ENCODE data around the gene NHLRC2. TPM values are rescaled to one million over a fixed set of nuclear protein-coding genes. Genes with fewer than 3 reads are reported as not detected.

NHLRC2 gene
- total and polyA plus RNA-seq, 2 experiments from 2014 or later, result 15.5 to 28.1 TPM

GRCh38 chr10:113959383-113959760 is 104.9 kb downstream of the NHLRC2 start:
- H3K4me3 ChIP-seq, result no peak overlapping the region
- no peak overlapping the region for H3K27ac ChIP-seq (ENCODE audit: low read depth)
- no peaks in the 10 kb centered on the region for H3K36me3 ChIP-seq (ENCODE audit: insufficient read depth)
- DNase-seq (ENCODE audit: low spot score), result no peak
- H4K20me1 ChIP-seq (replicated peaks; ENCODE audit: insufficient read depth), result no peaks in the 10 kb centered on the region
- no peak for ATAC-seq
- Mint-ChIP-seq H3K9me3 (no peaks in the 10 kb centered on the region; the same call in 2 of the 3 replicates), H3K27me3 (ENCODE audit: insufficient read depth, low read depth, poor library complexity) (peaks cover 2% of the 10 kb centered on the region), H3K36me3 (ENCODE audit: low read depth) (no peaks in the 10 kb centered on the region), H3K4me3 (no peak overlapping the region), H3K27ac (no peak overlapping the region), H3K4me1 (peaks cover 4% of the 10 kb centered on the region; the same call in 2 of the 3 replicates)
- no peak overlapping the region for H2AFZ ChIP-seq
- H3K4me1 ChIP-seq (ENCODE audit: insufficient read depth), result no peaks in the 10 kb centered on the region
- no peaks in the 10 kb centered on the region for H3F3A ChIP-seq (replicated peaks; ENCODE audit: low read depth)
- no peak overlapping the region for H3K4me2 ChIP-seq
- H3K79me2 ChIP-seq (replicated peaks; ENCODE audit: insufficient read depth), result no peaks in the 10 kb centered on the region
- no peaks in the 10 kb centered on the region; the same call in 1 of the 2 replicates for H3K9me2 ChIP-seq (ENCODE audit: insufficient read depth)
- no peaks in the 10 kb centered on the region for H3K27me3 ChIP-seq (ENCODE audit: insufficient read depth)
- TF ChIP-seq JUNB (IDR thresholded peaks at IDR 0.05; ENCODE audit: unreplicated experiment) (no peak), CTCF (conservative IDR thresholded peaks at IDR 0.05; ENCODE audit: low read depth in 2 of 2) (no peak), CREB1 (CRISPR knock-in tag; IDR thresholded peaks at IDR 0.05; ENCODE audit: low read depth) (no peak), ZNF462 (CRISPR knock-in tag; IDR thresholded peaks at IDR 0.05) (no peak), POLR2AphosphoS5 (IDR thresholded peaks at IDR 0.05; ENCODE audit: low read depth) (no peak), ZNF114 (CRISPR knock-in tag; IDR thresholded peaks at IDR 0.05) (no peak), STAT1 (IDR thresholded peaks at IDR 0.05; ENCODE audit: unreplicated experiment) (no peak), NANOG (IDR thresholded peaks at IDR 0.05; ENCODE audit: borderline replicate concordance) (no peak), ETS1 (IDR thresholded peaks at IDR 0.05) (no peak), REST (IDR thresholded peaks at IDR 0.05; ENCODE audit: unreplicated experiment) (no peak), ZNF331 (CRISPR knock-in tag; IDR thresholded peaks at IDR 0.05; ENCODE audit: low read depth) (no peak), EZH2phosphoT487 (IDR thresholded peaks at IDR 0.05; ENCODE audit: unreplicated experiment) (no peak), EZH2 (IDR thresholded peaks at IDR 0.05; ENCODE audit: low read depth, unreplicated experiment) (no peak)

All from GM23338 (cell line).